Loucy (cell line): ENCODE measurements around the gene CRNKL1.

Experiments used
- H2AFZ ChIP-seq: fragments of 200-600 bp; sonication (generic); 2 replicates; pipeline ENCODE4 v1.6.0; 2016; ENCODE audit warnings: antibody characterized with exemption, mild to moderate bottlenecking, low read length, moderate library complexity
- H3F3A ChIP-seq: fragments of 200-600 bp; 2 replicates; pipeline ENCODE4 v1.6.0; 2016; ENCODE audit warnings: antibody characterized with exemption, low read depth, mild to moderate bottlenecking
- H3K27me3 ChIP-seq: fragments of 200-600 bp; sonication (generic); 2 replicates; pipeline ENCODE4 v1.6.1; 2014; ENCODE audit warnings: low read length, mild to moderate bottlenecking; ENCODE audit not compliant: insufficient read depth, poor library complexity, severe bottlenecking
- H3K36me3 ChIP-seq: fragments of 200-600 bp; sonication (generic); 2 replicates; pipeline ENCODE4 v1.6.1; 2016; ENCODE audit warnings: low read length; ENCODE audit not compliant: insufficient read depth
- H3K4me1 ChIP-seq: fragments of 200-600 bp; sonication (generic); 2 replicates; pipeline ENCODE4 v1.5.1; 2014; ENCODE audit warnings: low read length, mild to moderate bottlenecking; ENCODE audit not compliant: insufficient read depth, poor library complexity, severe bottlenecking
- H3K4me2 ChIP-seq: fragments of 200-600 bp; sonication (generic); 2 replicates; pipeline ENCODE4 v1.6.0; 2014; ENCODE audit warnings: antibody characterized with exemption, low read length, low read depth, mild to moderate bottlenecking; ENCODE audit not compliant: poor library complexity, severe bottlenecking
- H3K4me3 ChIP-seq: fragments of 200-600 bp; sonication (generic); 2 replicates; pipeline ENCODE4 v1.5.1; 2014; ENCODE audit warnings: low read length, mild to moderate bottlenecking, mixed read lengths; ENCODE audit not compliant: poor library complexity, severe bottlenecking
- H3K79me2 ChIP-seq: fragments of 200-600 bp; sonication (generic); 2 replicates; pipeline ENCODE4 v1.6.1; 2014; ENCODE audit warnings: low read length; ENCODE audit not compliant: insufficient read depth
- H3K9ac ChIP-seq: fragments of 200-600 bp; sonication (generic); 2 replicates; pipeline ENCODE4 v1.6.0; 2014; ENCODE audit warnings: mild to moderate bottlenecking, low read depth, low read length, moderate library complexity; ENCODE audit not compliant: poor library complexity, severe bottlenecking
- H3K9me2 ChIP-seq: fragments of 200-600 bp; sonication (generic); replicated peaks from 2 replicates; pipeline ENCODE4 v1.6.1; 2016; ENCODE audit warnings: low read depth, low read length, mixed read lengths
- H3K9me3 ChIP-seq: fragments of 200-600 bp; sonication (generic); 2 replicates; pipeline ENCODE4 v1.6.1; 2014; ENCODE audit warnings: mild to moderate bottlenecking, antibody characterized with exemption, low read length, low read depth; ENCODE audit not compliant: insufficient read depth
- H4K20me1 ChIP-seq: fragments of 200-600 bp; sonication (generic); 2 replicates; pipeline ENCODE4 v1.6.0; 2014; ENCODE audit warnings: antibody characterized with exemption, low read length, mild to moderate bottlenecking; ENCODE audit not compliant: insufficient read depth, poor library complexity, severe bottlenecking
- EZH2phosphoT487 ChIP-seq: fragments of 200-600 bp; IDR thresholded peaks from 2 replicates; pipeline ENCODE4 v1.6.1; 2018; ENCODE audit warnings: antibody characterized with exemption, mild to moderate bottlenecking, moderate library complexity, borderline replicate concordance
- TF ChIP-seq, protein P1 (sequence below): fragments of 200-600 bp; sonication (generic); conservative IDR thresholded peaks from 2 replicates; pipeline ENCODE4 v1.5.1; 2014; ENCODE audit warnings: mild to moderate bottlenecking, antibody characterized with exemption, low read length

Gene CRNKL1

GRCh38 chr20:20031790-20032189 is 20.5 kb downstream of the CRNKL1 start:
- H3K9ac ChIP-seq: no peak overlapping the region
- no peaks in the 10 kb centered on the region for H3K9me3 ChIP-seq
- H3K4me2 ChIP-seq: no peak overlapping the region
- H3K36me3 ChIP-seq: peaks cover 94% of the 10 kb centered on the region
- no peaks in the 10 kb centered on the region for H3K4me1 ChIP-seq
- no peak overlapping the region for H2AFZ ChIP-seq
- TF ChIP-seq EZH2phosphoT487: no peak
- TF ChIP-seq, protein P1, sequence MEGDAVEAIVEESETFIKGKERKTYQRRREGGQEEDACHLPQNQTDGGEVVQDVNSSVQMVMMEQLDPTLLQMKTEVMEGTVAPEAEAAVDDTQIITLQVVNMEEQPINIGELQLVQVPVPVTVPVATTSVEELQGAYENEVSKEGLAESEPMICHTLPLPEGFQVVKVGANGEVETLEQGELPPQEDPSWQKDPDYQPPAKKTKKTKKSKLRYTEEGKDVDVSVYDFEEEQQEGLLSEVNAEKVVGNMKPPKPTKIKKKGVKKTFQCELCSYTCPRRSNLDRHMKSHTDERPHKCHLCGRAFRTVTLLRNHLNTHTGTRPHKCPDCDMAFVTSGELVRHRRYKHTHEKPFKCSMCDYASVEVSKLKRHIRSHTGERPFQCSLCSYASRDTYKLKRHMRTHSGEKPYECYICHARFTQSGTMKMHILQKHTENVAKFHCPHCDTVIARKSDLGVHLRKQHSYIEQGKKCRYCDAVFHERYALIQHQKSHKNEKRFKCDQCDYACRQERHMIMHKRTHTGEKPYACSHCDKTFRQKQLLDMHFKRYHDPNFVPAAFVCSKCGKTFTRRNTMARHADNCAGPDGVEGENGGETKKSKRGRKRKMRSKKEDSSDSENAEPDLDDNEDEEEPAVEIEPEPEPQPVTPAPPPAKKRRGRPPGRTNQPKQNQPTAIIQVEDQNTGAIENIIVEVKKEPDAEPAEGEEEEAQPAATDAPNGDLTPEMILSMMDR: no peak
- peaks cover 6% of the 10 kb centered on the region for H4K20me1 ChIP-seq
- H3K79me2 ChIP-seq: peaks cover 8% of the 10 kb centered on the region
- no peaks in the 10 kb centered on the region for H3K9me2 ChIP-seq
- H3F3A ChIP-seq: no peaks in the 10 kb centered on the region
- no peaks in the 10 kb centered on the region for H3K27me3 ChIP-seq
- no peak overlapping the region for H3K4me3 ChIP-seq

GRCh38 chr20:20027284-20027683 is 25.0 kb downstream of the CRNKL1 start:
- H2AFZ ChIP-seq: no peak overlapping the region
- H3K4me1 ChIP-seq: peaks cover 10% of the 10 kb centered on the region
- no peak overlapping the region for H3K4me2 ChIP-seq
- peaks cover 53% of the 10 kb centered on the region for H3K79me2 ChIP-seq
- no peak for TF ChIP-seq EZH2phosphoT487
- TF ChIP-seq, protein P1: no peak
- H3F3A ChIP-seq: no peaks in the 10 kb centered on the region
- H3K4me3 ChIP-seq: no peak overlapping the region
- no peaks in the 10 kb centered on the region for H3K27me3 ChIP-seq
- H3K9me2 ChIP-seq: no peaks in the 10 kb centered on the region
- no peaks in the 10 kb centered on the region for H3K9me3 ChIP-seq
- peaks cover 24% of the 10 kb centered on the region for H4K20me1 ChIP-seq
- H3K36me3 ChIP-seq: peaks cover 59% of the 10 kb centered on the region
- H3K9ac ChIP-seq: no peak overlapping the region

DNA sequence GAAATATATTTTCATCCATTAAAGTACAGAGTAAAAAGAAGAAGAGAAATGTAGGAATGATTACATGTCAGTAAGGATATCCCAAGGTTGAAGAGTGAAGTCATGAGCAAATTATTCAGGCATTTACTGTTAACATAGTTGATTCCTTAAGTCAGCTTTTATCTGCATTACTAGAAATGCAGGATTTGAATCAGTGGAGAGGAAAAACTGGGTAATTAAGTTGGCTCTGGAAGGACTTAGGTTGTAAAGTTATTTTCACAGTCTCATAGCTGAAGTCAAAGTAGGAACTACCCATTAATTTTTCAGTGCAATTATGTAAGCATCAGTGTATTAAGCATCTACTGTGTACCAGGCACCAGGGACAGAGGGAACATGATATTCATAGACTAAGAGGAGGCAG is 27.3 kb downstream of the CRNKL1 start:
- H3K4me1 ChIP-seq: peaks cover 32% of the 10 kb centered on the region
- H3K9me2 ChIP-seq: no peaks in the 10 kb centered on the region
- H3K4me3 ChIP-seq: no peak overlapping the region
- peaks cover 39% of the 10 kb centered on the region; the same call in 1 of the 2 replicates for H3K36me3 ChIP-seq
- H3K9ac ChIP-seq: no peak overlapping the region
- H3F3A ChIP-seq: no peaks in the 10 kb centered on the region
- TF ChIP-seq, protein P1: no peak
- no peak for TF ChIP-seq EZH2phosphoT487
- H3K4me2 ChIP-seq: no peak overlapping the region
- H3K79me2 ChIP-seq: peaks cover 76% of the 10 kb centered on the region
- H3K9me3 ChIP-seq: no peaks in the 10 kb centered on the region
- no peaks in the 10 kb centered on the region for H3K27me3 ChIP-seq
- H4K20me1 ChIP-seq: peaks cover 32% of the 10 kb centered on the region
- H2AFZ ChIP-seq: no peak overlapping the region
